DOHH2 (cell line): ENCODE data around the gene SH3RF3.

Experiments
- EZH2phosphoT487 ChIP-seq: fragments of 200-600 bp; sonication (generic); IDR thresholded peaks from 2 replicates; pipeline ENCODE4 v1.6.1; 2017; ENCODE audit warnings: borderline replicate concordance, mild to moderate bottlenecking, antibody characterized with exemption, low read length, moderate library complexity, mixed read lengths
- TF ChIP-seq, protein P1 (sequence below): fragments of 200-600 bp; sonication (generic); IDR thresholded peaks from one replicate; pipeline ENCODE4 v1.5.1; 2014; ENCODE audit warnings: antibody characterized with exemption, mild to moderate bottlenecking, low read depth, low read length; ENCODE audit not compliant: poor library complexity, severe bottlenecking

DNA sequence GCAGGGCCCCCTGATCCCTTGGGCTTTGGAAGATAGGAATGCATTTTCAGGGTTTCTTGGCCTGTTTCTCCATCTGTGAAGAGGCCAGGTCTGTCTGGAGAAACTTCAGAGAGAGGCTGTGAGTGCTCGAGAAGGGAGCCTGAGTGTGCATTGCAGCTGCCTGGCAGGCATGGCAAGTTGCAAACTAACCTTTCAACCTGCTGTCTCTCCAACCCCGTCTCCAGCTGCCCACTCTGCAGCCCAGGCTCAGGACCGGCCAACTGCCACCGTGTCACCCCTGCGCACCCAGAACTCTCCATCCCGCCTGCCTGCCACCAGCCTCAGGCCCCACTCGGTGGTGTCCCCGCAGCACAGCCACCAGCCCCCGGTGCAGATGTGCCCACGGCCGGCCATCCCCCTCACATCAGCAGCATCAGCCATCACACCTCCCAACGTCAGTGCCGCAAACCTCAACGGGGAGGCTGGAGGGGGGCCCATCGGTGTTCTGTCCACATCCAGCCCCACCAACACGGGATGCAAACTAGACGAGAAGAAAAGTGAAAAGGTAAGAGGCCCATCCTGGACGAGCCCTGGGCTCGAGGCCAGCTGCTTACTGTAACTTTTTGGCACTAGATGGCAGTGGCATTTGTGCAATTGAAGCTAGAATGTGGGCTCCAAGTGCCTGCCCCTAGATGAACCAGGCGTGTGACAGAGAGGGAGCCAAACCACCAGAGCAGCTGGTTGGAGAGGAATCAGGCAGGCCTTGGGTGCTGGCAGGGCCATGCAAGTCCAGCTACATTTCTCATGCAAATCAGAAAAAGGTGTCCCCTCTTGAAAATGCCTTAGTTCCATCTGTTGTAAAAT lies 320.2 kb downstream of the SH3RF3 start:
- TF ChIP-seq, protein P1, sequence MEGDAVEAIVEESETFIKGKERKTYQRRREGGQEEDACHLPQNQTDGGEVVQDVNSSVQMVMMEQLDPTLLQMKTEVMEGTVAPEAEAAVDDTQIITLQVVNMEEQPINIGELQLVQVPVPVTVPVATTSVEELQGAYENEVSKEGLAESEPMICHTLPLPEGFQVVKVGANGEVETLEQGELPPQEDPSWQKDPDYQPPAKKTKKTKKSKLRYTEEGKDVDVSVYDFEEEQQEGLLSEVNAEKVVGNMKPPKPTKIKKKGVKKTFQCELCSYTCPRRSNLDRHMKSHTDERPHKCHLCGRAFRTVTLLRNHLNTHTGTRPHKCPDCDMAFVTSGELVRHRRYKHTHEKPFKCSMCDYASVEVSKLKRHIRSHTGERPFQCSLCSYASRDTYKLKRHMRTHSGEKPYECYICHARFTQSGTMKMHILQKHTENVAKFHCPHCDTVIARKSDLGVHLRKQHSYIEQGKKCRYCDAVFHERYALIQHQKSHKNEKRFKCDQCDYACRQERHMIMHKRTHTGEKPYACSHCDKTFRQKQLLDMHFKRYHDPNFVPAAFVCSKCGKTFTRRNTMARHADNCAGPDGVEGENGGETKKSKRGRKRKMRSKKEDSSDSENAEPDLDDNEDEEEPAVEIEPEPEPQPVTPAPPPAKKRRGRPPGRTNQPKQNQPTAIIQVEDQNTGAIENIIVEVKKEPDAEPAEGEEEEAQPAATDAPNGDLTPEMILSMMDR = no peak
- no peak for TF ChIP-seq EZH2phosphoT487
